OCI-LY1 (cell line): Measurements from ENCODE around the gene SEMG1.

Experiments
- EZH2 ChIP-seq: fragments of 200-600 bp; sonication (generic), shearing (Covaris generic); IDR thresholded peaks from 2 replicates; pipeline ENCODE4 v1.8.0; 2017; ENCODE audit warnings: borderline replicate concordance, mixed run types, mild to moderate bottlenecking, antibody characterized with exemption, low read length, moderate library complexity, mixed read lengths
- TF ChIP-seq, protein P1 (sequence below): fragments of 200-600 bp; sonication (generic), shearing (Covaris generic); IDR thresholded peaks from 2 replicates; pipeline ENCODE4 v1.5.1; 2017; ENCODE audit warnings: mild to moderate bottlenecking, antibody characterized with exemption, low read length, moderate library complexity, mixed read lengths

DNA sequence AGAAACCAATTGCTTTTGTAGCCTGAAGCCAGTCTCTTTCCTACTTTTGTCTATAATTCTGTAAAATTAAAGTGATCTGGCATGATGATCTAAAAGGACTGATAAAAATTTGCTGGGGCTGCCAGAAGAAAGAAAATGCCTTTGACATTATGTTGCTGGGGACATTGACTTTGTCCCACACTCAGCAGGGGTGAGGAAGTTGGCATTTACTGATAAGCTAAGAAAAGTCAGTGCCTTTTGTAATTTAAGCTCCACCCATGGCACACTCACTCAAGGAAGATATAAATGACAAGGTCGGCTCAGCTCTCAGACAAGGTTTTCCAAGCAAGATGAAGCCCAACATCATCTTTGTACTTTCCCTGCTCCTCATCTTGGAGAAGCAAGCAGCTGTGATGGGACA, at the start of gene SEMG1:
- no peak for TF ChIP-seq EZH2
- TF ChIP-seq, protein P1, sequence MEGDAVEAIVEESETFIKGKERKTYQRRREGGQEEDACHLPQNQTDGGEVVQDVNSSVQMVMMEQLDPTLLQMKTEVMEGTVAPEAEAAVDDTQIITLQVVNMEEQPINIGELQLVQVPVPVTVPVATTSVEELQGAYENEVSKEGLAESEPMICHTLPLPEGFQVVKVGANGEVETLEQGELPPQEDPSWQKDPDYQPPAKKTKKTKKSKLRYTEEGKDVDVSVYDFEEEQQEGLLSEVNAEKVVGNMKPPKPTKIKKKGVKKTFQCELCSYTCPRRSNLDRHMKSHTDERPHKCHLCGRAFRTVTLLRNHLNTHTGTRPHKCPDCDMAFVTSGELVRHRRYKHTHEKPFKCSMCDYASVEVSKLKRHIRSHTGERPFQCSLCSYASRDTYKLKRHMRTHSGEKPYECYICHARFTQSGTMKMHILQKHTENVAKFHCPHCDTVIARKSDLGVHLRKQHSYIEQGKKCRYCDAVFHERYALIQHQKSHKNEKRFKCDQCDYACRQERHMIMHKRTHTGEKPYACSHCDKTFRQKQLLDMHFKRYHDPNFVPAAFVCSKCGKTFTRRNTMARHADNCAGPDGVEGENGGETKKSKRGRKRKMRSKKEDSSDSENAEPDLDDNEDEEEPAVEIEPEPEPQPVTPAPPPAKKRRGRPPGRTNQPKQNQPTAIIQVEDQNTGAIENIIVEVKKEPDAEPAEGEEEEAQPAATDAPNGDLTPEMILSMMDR, result no peak
